Fibroblast of lung (primary cell): ENCODE results near the gene CHCHD10.

Experiments used
- CTCF ChIP-seq, 2 donors: IDR thresholded peaks in 1 of 2; conservative IDR thresholded peaks in 1 of 2; 1 replicate in 1 of 2; 2 replicates in 1 of 2; pipeline ENCODE4 v1.5.1; 2011 to 2012; ENCODE audit warnings: low read length in 2 of 2, control low read depth in 1 of 2, inconsistent platforms in 1 of 2, low read depth in 1 of 2, mild to moderate bottlenecking in 1 of 2
- EZH2 ChIP-seq: IDR thresholded peaks from 2 replicates; pipeline ENCODE4 v1.5.1; 2012; ENCODE audit warnings: low read length, control low read depth, mild to moderate bottlenecking; ENCODE audit errors: missing control alignments

GRCh38 chr22:23779083-23779482 is 11.3 kb upstream of the CHCHD10 start:
- TF ChIP-seq EZH2, result no peak
- no peak for TF ChIP-seq CTCF (conservative IDR thresholded peaks at IDR 0.05 in 1 of 2, IDR thresholded peaks at IDR 0.05 in 1 of 2; ENCODE audit: low read depth in 1 of 2, low read length in 2 of 2)
